Colon (tissue), 2 donors: ENCODE data around the gene TTC28.

Experiments
- FAIRE-seq: peaks from 2 replicates; lab custom pipeline; 2012; peaks lifted over from hg19 to GRCh38; lab: Jason Lieb, UNC
- donor health status: control.
- donor health status: control.

The TTC28 gene

DNA sequence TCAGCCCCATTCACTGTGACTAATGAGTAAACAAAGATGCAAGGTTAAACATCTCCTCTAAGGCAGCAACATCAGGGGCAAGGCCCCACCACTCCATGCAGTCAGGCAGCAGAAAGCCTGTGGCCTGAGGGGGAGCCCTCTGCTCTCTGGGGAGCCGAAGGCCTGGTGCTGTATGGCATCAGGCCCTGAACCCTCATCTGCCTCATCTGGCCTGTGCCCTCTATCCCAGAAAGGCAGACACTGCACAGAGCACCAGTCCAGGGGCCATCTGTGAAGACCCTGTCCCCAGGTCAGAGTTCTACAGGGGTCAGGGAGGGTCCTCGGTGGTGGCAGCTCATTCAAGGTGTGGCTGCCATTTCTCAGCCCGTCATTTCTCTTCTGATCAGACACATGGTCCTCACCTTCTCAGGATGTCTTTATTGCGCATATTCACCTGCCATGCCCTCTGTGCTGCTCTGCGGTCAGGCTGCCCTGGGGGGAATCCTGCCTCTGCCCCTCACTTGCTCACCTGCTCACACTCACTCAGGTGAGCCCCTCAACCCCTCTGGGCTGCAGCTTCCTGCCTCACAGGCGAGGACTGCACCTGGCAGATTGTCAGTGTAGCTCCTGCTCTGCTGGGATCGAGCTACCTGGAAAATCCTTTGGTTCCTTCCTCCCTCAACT is 657.5 kb downstream of the TTC28 start:
- no peak for FAIRE-seq

DNA sequence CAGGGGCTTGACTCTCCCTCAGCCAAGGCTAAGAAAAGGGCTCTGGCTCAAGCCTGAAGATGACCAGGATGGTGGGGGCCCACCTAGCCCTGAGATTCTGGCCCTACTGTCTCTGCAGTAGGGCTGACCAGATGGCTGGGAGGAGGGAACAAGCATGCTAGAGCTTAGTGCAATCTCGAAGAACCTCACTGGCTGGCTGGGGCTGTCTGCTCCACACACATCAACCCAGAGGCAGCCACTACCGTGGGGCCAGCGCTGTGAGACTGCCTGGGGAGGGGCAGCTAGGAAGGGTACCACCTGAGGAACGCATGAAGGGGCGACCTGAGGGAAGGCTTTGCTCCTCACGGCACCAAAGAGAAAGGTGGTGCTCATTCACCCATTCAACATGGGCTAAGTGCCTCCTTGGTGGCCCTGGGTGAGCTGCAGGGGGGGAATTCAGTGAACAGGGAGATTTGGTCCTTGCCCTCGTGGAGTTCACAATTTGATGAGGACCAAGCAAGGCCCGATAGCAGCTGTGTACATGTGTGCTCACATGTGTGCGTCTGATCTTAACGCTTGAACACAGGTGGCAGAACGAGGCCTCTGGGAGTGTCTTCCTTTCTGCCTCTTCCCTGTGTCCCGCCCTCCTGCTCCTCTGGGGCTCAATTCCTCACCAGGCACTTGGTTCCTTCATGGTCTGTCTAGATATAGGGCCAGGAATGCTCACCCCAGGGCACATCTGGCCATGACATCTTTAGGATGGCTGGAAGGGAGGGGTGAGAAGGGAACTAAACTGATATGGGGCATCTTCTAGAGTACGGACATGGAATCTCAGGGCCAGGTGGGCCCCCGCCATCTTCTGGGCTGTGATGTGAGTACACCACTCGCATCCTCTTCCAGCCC is 658.3 kb downstream of the TTC28 start:
- FAIRE-seq: no peak

DNA sequence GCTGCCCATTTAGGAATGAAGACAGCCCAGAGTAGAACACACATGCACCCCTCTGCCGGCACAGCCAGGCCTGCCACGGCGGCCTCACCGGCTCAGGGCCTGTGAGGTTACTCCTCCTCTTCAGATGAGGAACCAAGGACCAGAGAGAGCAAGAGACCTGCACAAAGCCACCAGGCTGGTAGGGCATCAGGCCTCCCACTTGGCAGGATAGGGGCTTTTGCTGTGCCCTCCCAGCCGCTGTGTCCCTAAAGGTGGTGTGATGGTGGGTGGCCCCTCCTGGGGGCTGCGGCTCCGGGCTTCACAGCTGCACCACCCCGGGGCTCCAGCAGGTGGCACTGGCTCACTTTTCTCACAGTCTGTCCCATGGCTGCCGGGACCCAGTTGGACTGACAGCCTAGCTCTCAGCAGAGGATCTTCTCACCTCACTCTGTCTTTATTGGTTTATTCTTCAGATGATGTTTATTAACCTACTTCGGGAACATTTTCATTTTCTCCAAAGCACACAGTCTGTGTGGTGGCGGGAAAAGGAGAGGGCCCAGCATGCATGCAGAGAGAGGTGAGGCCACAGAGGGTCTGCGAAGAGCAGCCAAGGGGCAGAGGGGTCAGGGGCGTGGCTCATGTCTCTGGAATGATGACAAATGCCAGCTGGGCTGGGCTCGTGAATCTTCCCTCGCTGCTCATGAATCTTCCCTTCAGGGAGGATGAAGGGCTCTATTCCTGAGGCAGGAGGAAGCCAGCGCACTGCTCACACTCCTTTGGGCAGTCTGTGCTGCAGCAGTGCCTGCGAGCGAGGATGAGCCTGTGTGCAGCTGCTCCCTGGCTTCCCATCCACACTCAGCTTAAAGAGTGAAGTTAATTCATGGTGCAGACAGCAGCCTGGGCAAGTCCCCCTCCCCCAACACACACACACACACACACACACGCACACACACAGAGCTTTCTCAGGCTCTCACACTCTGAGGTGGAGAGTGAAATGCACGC is 659.5 kb downstream of the TTC28 start:
- no peak for FAIRE-seq

DNA sequence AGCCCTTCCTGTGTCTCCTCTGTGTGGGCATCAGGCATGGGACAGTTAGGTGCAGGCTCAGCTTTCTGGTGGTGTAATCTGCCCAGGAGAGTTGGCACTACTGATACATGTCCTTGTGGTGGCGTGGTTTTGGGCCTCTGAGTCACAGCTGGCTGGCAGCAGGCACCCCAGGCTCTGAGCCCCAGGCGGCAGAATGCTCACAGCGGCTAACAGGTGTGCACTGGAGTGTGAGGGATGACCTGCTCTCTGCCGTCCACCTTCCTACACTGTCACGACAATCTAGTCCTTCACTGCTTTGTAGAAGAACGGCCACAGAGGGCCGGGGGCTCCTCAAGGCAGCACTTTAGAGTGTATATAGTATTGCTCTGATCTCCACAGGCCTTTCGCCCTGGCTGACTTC is 660.3 kb downstream of the TTC28 start:
- FAIRE-seq: no peak

DNA sequence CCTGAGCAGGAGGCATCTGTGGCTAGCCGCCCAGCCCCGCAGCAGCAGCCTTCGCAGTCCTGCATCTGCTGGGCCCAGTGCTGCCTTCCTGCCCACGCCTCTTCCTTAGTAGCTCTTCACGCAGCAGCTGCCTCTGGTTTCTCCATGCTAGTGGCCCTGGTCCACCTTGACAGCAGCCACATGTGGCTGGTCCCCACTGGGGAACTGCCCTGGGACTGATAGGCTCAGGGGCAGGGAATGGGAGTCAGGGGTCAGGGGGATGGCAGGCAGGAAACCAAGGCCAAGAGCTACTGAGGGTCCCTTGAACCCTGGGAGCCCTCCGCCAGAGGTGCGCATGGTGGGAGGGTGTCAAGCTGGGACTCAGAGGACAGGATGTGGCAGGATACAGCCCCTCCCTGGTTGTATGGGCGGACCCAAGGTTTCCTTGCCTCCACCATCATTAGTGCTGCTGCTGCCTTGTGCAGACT is 661.1 kb downstream of the TTC28 start:
- FAIRE-seq: no peak

DNA sequence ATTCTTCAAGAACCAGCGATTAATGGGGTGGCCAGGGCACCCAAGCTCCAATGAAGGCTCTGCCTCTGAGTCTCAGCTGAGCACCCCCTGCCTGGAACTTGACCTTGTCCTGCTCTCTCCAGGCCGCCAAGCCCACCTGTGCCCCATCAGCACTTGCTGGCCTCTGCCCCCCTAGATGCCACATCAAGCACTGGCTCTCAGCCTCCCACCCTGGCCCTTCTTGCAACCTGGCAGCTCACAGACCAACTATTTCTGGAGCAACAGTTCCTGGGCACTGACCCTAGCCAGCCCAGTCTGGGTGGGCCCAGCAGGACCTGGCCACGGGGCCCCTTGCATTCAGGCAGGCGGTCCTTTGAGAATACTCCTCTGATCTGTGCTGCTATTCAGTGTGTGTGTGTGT is 661.8 kb downstream of the TTC28 start:
- no peak for FAIRE-seq

DNA sequence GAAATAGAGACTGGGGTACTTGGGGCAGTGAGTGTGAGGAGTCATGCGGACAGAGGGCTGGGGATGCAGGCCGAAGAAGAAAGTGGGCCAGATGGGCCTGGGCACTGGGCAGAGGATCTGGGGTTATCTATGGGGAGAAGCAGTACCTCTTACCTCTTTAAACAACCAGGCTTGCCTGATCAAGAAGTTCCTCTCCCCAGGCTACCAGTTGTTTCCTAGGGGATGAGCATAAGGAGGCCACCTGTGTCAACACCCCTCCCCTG is 662.2 kb downstream of the TTC28 start:
- no peak for FAIRE-seq

DNA sequence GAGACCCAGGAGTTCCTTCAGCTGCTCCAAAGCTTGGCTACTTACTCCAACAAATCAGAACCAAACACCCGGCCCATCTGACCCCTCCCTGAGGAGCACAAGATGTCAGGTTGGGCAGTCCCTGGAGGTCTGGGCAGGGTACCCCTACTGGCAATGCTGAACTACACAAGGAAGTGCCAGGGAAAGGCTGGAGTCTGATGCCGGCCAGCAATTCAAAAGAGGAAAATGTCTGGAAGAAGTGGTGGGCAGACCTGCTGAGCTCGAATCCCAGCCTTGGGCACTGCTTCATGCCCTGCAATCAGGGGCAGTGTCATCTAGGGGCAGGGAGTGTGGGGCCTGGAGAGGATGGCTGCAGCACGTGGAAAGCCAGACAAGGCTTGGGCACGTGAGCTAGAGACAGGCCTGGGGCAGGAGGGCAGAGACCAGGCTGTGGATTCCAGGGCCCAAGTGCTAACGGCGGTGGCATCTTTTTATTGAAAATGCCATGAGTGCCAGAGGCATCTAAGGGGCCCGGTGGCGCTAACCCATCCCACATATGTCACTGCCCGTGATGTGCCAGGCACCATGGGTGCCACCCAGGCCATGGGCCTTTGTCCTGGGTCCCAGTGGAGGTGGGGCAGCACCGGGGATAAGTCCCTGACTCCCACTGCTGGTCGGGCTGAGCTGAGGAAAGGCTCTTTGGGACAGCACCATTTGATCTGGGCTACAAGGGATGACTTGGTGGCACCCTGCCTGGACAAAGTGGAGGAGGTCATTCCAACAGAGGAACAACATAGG is 662.7 kb downstream of the TTC28 start:
- FAIRE-seq: no peak

DNA sequence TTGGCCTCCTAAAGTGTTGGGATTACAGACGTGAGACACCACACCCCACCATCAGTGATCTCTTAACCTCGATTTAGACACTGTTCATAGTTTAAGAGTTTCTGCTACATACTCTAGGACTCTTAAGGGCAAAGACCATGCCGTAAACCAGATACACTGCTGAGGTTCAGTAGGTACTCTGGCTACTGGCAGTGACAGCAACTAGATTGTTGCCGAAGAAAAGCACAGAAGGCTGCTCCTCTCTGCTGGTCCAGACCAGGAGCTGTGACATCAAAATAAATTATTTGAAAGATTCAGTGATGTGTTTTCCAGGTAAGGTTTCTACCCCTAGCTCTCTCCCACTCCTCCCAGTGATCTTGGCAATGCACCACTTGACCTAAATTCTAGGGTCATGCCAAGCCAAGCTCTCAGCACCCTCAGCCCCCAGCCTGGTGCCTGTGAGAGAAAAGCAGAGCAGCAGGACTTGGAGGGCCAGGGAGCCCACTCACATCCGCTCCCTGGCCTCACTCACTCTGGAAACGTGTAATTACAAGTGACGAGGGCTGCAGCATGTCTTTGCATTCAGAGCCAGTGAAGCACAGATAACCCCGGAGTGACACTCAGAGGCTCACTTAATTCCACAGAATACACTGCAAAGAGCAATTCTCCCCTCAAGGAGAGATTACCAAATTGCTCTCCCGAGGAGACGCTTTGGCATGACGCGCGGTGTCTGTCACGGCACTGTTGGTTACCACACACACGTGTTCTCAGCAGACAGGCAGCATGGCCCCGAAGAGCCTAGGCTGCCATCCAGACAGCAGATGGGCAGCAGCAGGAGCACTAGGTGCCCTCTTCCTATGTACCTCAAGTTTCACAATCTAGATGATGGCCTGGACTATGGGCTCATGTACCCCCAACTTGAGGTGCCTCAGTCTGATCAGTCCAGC is 663.7 kb downstream of the TTC28 start:
- no peak for FAIRE-seq

DNA sequence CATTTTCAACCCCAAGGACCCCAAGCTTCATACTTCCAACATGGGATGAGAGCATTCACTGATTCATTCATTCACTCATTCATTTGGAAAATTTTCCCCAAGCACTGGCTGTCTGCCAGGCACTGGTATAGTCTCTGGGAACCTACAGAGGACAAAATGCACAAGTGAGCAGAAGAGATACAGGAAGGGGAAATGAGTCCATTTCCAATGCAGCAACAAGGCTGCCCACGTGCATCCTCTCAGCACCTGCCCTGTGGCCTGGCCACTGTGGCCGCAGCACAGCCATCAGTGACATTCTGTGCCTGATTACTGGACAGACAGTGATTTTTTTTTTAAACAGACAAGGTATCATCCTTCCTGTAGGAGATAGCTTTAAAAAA is 664.6 kb downstream of the TTC28 start:
- FAIRE-seq: no peak

DNA sequence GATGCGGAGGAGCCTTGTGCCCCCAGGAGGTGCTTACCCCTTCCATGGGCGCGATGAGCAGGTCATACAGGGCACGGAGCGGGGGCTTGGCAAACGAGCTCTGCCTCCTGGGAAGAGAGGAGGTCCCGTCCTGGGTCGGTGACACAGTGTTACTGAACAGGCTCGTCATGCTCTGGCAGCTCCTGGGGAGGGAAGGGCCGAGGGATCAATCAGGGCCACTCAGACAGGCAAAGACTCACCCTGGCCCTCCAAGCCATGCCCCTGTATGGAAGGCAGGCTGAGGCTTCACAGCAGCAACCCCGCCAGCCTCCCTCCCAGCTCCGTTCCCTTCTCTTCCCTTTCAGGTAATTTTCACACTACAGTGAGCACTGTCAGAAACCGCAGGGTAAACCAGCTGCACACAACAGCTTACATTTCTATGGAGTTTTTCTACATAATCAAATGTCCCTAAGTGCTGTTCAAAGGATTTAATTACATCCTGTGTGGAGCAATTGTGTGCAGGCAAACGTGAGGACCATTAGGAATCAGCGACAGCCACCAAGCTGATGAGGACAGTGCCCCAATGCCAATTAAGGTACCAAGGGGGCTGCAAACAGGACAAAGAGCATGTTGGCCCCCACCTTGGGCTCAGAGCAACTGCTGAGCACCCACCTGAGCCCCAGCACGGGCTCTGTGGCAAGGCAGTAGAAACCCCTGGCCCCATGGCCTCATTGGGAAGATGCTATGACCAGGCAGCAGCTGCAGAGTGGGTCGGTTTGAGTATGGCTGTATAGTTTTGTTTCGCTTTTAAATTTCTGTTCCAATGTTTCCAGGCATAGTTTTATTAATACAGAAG is 665.2 kb downstream of the TTC28 start:
- FAIRE-seq: no peak

DNA sequence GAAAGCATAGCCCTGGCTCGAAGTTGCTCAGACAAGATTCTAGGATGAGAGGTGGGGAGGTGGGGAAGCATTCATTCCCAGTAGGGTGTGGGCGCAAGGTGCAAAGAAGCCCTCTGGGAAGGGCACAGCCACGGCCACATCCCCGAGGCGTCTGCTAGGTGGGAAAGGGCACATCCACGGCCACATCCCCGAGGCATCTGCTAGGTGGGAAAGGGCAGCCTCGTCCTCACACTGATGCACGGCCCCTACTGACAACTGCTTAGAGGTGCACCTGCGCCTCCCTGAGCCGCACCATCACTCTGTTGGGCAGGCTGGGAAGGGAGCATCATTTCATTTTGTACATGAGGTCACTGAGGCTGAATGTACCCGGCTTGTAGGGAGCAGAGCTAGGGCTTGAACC is 666.0 kb downstream of the TTC28 start:
- no peak for FAIRE-seq

DNA sequence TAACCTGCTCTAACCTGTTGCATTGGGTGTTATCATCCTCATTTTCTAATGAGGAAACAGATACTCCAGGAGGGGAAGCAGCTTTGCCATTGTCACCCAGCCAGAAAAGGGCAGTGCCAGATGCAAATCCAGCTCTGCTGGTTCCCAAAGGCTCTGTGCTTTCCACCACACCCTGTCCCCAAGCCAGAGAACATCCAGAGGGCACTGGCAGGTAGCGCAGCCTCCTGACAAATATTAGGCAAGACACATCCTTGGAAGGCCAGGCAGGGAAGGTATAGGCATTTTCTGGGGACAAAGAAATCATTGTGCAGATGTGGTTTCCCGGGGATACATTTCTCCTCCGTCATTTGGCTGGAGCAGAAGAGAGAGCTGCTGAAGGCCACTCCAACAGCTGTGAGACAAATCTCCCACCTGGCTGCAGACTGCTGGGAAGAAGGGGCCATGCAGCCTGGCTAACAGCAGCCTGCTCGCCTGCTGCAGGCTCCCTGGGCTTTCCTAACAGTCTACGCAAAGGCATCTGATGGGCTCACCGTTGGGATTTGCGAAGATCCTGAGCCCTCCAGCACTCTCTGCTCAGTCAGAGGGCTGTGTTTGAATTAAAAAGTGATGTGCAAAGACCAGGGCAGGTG is 666.7 kb downstream of the TTC28 start:
- FAIRE-seq: no peak

DNA sequence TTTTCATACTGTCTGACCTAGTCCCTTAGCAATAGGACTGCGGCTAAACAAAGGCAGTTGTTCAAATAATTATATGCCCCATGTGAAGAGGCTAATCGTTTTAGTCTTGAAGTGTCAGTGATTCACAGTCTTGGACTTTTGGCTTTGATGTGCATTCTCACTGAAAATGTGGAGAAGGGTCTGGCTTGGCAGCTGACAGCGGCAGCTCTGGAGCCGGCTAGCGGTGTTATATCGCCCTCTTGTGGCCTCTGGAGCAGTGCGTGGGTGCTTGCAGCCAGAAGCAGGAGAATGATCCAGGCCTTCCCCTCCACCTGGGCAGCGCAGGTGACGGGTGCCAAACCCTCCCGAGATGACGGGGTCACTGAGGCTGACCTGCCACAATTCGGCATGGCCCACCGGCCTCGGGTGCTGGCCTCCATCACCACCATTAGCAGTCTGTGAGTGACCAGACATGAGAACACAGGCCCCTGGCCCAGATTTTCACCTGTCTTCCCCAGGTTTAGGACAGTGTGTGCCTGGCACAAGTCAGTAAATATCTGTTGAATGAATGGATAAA is 670.3 kb downstream of the TTC28 start:
- FAIRE-seq: no peak

DNA sequence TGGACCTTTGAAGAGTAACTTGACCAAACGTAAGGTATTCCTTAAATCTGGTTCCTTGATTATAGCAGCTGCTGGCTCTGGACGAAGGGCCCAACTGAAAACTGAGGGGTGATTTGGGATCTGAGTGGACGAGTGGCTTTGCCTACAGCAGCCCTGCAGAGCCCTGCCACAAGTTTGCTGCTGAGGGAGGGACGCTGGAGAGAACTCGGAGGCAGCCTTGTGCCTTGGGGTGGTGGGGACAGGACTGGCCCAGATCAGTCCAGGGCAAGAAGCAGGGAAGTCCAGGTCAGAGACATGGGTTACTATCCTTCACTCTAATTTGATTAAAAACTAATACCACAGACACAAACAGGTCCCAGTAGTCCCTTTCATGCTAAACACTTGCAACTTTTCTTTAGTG is 671.0 kb downstream of the TTC28 start:
- no peak for FAIRE-seq

DNA sequence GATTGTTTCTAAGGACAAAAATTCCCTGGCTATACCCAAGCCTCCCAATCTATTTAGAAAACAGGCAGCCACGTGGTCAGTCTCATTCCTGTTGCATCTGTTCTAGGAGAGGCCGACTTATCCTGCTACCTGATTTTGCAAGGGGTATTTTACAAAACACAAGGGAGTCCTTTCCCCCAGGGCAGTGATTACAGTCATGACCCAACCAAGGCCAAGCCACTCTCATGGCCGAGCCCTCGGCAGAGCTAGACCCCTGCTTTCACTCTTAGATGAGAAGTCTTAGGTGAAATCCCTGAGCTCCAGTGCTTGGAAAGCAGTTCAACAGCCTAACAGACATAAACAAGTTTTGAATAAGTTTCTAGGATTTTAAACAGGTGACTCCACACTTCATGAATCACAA is 671.6 kb downstream of the TTC28 start:
- FAIRE-seq: no peak

DNA sequence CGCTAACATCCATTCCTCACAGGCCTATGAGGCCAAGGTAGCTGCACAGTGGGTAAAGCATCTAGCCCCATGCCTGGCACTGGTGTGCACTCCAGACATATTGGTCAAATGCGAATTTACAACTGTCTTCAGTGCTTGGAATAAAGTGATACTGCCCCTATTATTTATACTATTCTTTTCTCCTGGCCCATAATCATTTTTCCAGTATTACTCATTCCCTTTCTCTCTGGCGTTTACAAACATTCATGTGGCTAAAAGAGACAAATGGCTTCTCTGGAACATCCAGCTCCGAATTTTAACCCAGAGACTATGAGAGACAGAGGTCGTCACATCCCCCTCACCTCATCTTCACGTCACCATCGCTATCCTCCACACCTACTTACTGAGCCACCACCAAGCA is 673.4 kb downstream of the TTC28 start:
- FAIRE-seq: no peak

DNA sequence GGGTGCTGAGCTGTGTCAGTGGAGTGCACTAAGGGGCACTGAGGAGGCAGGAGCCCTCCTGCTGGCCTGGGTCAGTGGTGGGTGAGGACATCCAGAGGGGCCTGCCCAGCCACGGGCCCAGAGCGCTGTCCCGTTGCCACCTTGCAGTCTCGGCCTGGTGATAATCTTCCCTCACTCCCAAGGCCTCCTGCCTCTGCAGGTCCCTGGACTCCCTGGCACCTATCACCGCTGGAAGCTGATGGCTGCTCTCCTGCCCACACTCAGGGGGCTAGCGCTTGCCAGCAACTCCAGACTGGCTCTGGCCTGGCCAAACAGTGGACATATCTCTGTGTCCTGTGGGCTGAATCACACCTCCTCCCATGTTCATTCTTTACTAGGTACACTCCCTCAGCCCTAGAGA is 674.1 kb downstream of the TTC28 start:
- FAIRE-seq: no peak

DNA sequence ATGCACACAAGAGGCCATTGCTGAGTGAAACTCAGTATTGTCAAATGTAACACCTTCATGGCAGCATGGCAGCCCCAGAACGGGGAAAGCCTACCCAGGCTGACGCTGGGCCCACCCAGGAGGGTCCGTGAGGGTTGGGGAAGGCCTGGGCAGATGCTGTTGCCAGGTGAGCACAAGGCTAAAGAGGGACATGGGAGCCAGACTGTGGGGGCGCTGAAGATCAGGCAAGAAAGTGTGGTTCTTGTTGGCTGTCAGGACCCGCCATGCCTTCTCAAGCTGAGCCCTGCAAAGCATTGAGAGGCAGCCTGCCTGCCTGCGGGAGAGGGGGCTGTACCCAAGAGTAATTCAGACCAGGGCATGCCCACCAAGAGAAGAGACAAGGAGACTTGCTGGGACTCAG is 675.6 kb downstream of the TTC28 start:
- no peak for FAIRE-seq
